HEK293 (cell line): ENCODE results near the gene MID2.

Experiments used
- CTCF ChIA-PET: fragments of 350-600 bp; formaldehyde crosslinking; extraction: SDS; loops from one replicate; lab custom pipeline; 2021; ENCODE audit warnings: antibody characterized with exemption; lab: Yijun Ruan, JAX
- POLR2A ChIA-PET: fragments of 300-600 bp; formaldehyde crosslinking; extraction: SDS; loops from one replicate; lab custom pipeline; 2020; ENCODE audit warnings: antibody characterized with exemption, inconsistent platforms; lab: Yijun Ruan, JAX
- H3K27ac ChIP-seq: fragments of 200-500 bp; sonication (Bioruptor generic); 2 replicates; pipeline ENCODE4 v1.5.1; 2014; ENCODE audit warnings: low read depth, low read length, control low read depth, inconsistent platforms; ENCODE audit errors: extremely low read depth
- H3K36me3 ChIP-seq, 2 experiments: fragments of 200-500 bp in 1 of 2; sonication (Bioruptor generic) in 1 of 2; 1 replicate in 1 of 2; 2 replicates in 1 of 2; pipeline ENCODE4 v1.5.1; 2014 to 2017; ENCODE audit warnings: inconsistent platforms in 2 of 2, low read length in 2 of 2; ENCODE audit not compliant: control insufficient read depth in 2 of 2, insufficient read depth in 1 of 2
- H3K4me1 ChIP-seq: fragments of 200-500 bp; sonication (Bioruptor generic); 2 replicates; pipeline ENCODE4 v1.5.1; 2014; ENCODE audit warnings: mild to moderate bottlenecking, low read length, inconsistent platforms; ENCODE audit not compliant: control insufficient read depth, insufficient read depth
- H3K4me3 ChIP-seq: 2 replicates; pipeline ENCODE4 v1.5.1; 2011; ENCODE audit warnings: low read depth, mild to moderate bottlenecking, control low read depth, low read length, moderate library complexity
- H3K9me3 ChIP-seq: fragments of 200-500 bp; sonication (Bioruptor generic); 2 replicates; pipeline ENCODE4 v1.5.1; 2014; ENCODE audit warnings: low read depth, low read length, inconsistent platforms; ENCODE audit not compliant: control insufficient read depth, insufficient read depth
- BCL11B ChIP-seq: fragments of 450-650 bp; formaldehyde crosslinking; IDR thresholded peaks from 2 replicates; pipeline ENCODE4 v1.5.1; 2016; ENCODE audit warnings: low read depth, missing biosample characterization, missing genetic modification characterization
- FEZF1 ChIP-seq: fragments of 450-650 bp; formaldehyde crosslinking; IDR thresholded peaks from 2 replicates; pipeline ENCODE4 v1.5.1; 2016; ENCODE audit warnings: missing biosample characterization, missing genetic modification characterization
- KLF8 ChIP-seq: fragments of 450-650 bp; formaldehyde crosslinking; IDR thresholded peaks from 2 replicates; pipeline ENCODE4 v1.5.1; 2016; ENCODE audit warnings: missing biosample characterization, missing genetic modification characterization
- MYNN ChIP-seq: fragments of 450-650 bp; formaldehyde crosslinking; IDR thresholded peaks from 2 replicates; pipeline ENCODE4 v1.5.1; 2016; ENCODE audit warnings: missing biosample characterization, missing genetic modification characterization, borderline replicate concordance
- OSR2 ChIP-seq: fragments of 450-650 bp; formaldehyde crosslinking; IDR thresholded peaks from 2 replicates; pipeline ENCODE4 v1.5.1; 2016; ENCODE audit warnings: missing biosample characterization, missing genetic modification characterization
- SETDB1 ChIP-seq: IDR thresholded peaks from one replicate; pipeline ENCODE4 v1.6.1; 2017; ENCODE audit warnings: mild to moderate bottlenecking, low read length, moderate library complexity, mixed read lengths; ENCODE audit not compliant: insufficient read length
- ZBTB11 ChIP-seq: fragments of 450-650 bp; formaldehyde crosslinking; conservative IDR thresholded peaks from 2 replicates; pipeline ENCODE4 v1.5.1; 2016; ENCODE audit warnings: low read depth, missing biosample characterization, missing genetic modification characterization
- ZBTB48 ChIP-seq: fragments of 450-650 bp; formaldehyde crosslinking; IDR thresholded peaks from 2 replicates; pipeline ENCODE4 v1.5.1; 2016; ENCODE audit warnings: missing biosample characterization, missing genetic modification characterization
- ZBTB8A ChIP-seq: fragments of 450-650 bp; formaldehyde crosslinking; IDR thresholded peaks from 2 replicates; pipeline ENCODE4 v1.5.1; 2016; ENCODE audit warnings: missing biosample characterization, missing genetic modification characterization
- ZFHX2 ChIP-seq: fragments of 450-650 bp; formaldehyde crosslinking; conservative IDR thresholded peaks from 2 replicates; pipeline ENCODE4 v1.5.1; 2016; ENCODE audit warnings: missing biosample characterization, missing genetic modification characterization
- ZFP69B ChIP-seq: fragments of 450-650 bp; formaldehyde crosslinking; IDR thresholded peaks from 2 replicates; pipeline ENCODE4 v1.5.1; 2016; ENCODE audit warnings: missing biosample characterization, missing genetic modification characterization
- ZNF121 ChIP-seq: fragments of 450-650 bp; formaldehyde crosslinking; IDR thresholded peaks from 2 replicates; pipeline ENCODE4 v1.5.1; 2016; ENCODE audit warnings: missing biosample characterization, missing genetic modification characterization
- ZNF175 ChIP-seq: fragments of 450-650 bp; formaldehyde crosslinking; IDR thresholded peaks from 2 replicates; pipeline ENCODE4 v1.5.1; 2016; ENCODE audit warnings: missing biosample characterization, missing genetic modification characterization
- ZNF292 ChIP-seq: fragments of 450-650 bp; formaldehyde crosslinking; IDR thresholded peaks from 2 replicates; pipeline ENCODE4 v1.5.1; 2016; ENCODE audit warnings: low read depth, missing biosample characterization, missing genetic modification characterization, borderline replicate concordance
- ZNF391 ChIP-seq: fragments of 450-650 bp; formaldehyde crosslinking; IDR thresholded peaks from 2 replicates; pipeline ENCODE4 v1.5.1; 2016; ENCODE audit warnings: low read depth, missing biosample characterization, missing genetic modification characterization, borderline replicate concordance
- ZNF398 ChIP-seq: fragments of 450-650 bp; formaldehyde crosslinking; IDR thresholded peaks from 2 replicates; pipeline ENCODE4 v1.5.1; 2017; ENCODE audit warnings: missing biosample characterization, missing genetic modification characterization
- ZNF404 ChIP-seq: fragments of 450-650 bp; formaldehyde crosslinking; IDR thresholded peaks from 2 replicates; pipeline ENCODE4 v1.5.1; 2017; ENCODE audit warnings: missing biosample characterization, missing genetic modification characterization
- ZNF692 ChIP-seq: fragments of 450-650 bp; formaldehyde crosslinking; IDR thresholded peaks from 2 replicates; pipeline ENCODE4 v1.5.1; 2016; ENCODE audit warnings: missing biosample characterization, missing genetic modification characterization
- ZNF76 ChIP-seq: fragments of 450-650 bp; formaldehyde crosslinking; IDR thresholded peaks from 2 replicates; pipeline ENCODE4; 2016; ENCODE audit warnings: low read depth, missing biosample characterization, missing genetic modification characterization, borderline replicate concordance
- ZXDB ChIP-seq: fragments of 450-650 bp; formaldehyde crosslinking; IDR thresholded peaks from 2 replicates; pipeline ENCODE4 v1.5.1; 2016; ENCODE audit warnings: missing biosample characterization, missing genetic modification characterization
- TF ChIP-seq, protein P1 (sequence below): fragments of 450-650 bp; formaldehyde crosslinking; IDR thresholded peaks from 2 replicates; pipeline ENCODE4 v1.5.1; 2017; ENCODE audit warnings: missing biosample characterization, missing genetic modification characterization
- TF ChIP-seq, protein P2 (sequence below): fragments of 450-650 bp; formaldehyde crosslinking; IDR thresholded peaks from 2 replicates; pipeline ENCODE4 v1.5.0; 2017; ENCODE audit warnings: missing biosample characterization, missing genetic modification characterization, borderline replicate concordance

Gene MID2

DNA sequence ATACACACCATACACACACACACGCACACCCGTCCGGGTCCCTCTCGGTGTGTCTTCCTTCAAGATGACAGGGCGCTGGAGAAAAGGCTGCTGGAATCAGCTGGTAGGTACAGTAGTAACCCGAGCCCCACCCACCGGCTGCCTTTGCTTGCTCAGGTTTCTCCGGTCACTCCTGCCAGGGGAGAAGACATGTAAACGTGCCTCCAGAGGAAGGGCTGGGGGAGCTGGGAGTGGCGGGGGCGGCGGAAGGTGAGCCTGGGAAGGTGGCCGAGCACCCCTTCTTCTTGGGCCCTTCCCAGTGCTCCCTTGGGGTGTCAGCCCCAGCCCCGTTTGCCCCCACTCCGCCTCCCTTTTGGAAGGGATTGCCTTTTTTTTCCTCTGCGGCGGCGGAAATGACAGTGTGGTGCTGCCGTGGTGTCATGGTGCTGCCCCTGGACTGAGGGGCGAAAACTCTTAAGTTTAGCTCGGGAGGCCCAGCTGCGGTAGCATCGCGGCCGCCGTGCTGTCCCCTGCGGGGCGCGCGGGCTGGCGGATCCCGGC lies at the start of gene MID2 (continued):
- 0 out of 2 replicates have a peak, but pooled peaks have one; percentile 13 for TF ChIP-seq ZBTB11 (tag by site-specific recombination)
- TF ChIP-seq, protein P1, sequence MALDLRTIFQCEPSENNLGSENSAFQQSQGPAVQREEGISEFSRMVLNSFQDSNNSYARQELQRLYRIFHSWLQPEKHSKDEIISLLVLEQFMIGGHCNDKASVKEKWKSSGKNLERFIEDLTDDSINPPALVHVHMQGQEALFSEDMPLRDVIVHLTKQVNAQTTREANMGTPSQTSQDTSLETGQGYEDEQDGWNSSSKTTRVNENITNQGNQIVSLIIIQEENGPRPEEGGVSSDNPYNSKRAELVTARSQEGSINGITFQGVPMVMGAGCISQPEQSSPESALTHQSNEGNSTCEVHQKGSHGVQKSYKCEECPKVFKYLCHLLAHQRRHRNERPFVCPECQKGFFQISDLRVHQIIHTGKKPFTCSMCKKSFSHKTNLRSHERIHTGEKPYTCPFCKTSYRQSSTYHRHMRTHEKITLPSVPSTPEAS (tag by site-specific recombination) = peak; percentile 81
- peak; percentile 10; the same call in 1 of the 2 replicates for TF ChIP-seq ZBTB8A (tag by site-specific recombination)
- peak; percentile 18; the same call in 1 of the 2 replicates for TF ChIP-seq ZNF398
- TF ChIP-seq ZNF121 (tag by site-specific recombination) = no peak
- no peak for TF ChIP-seq ZBTB48 (tag by site-specific recombination)
- no peak for TF ChIP-seq BCL11B (tag by site-specific recombination)
- TF ChIP-seq ZNF692 (tag by site-specific recombination) = peak; percentile 25; the same call in 1 of the 2 replicates
- TF ChIP-seq ZNF175 (tag by site-specific recombination) = no peak
- TF ChIP-seq OSR2 (tag by site-specific recombination) = peak; percentile 61
- TF ChIP-seq ZNF404 (tag by site-specific recombination) = no peak
- no peak for TF ChIP-seq ZNF292 (tag by site-specific recombination)

DNA sequence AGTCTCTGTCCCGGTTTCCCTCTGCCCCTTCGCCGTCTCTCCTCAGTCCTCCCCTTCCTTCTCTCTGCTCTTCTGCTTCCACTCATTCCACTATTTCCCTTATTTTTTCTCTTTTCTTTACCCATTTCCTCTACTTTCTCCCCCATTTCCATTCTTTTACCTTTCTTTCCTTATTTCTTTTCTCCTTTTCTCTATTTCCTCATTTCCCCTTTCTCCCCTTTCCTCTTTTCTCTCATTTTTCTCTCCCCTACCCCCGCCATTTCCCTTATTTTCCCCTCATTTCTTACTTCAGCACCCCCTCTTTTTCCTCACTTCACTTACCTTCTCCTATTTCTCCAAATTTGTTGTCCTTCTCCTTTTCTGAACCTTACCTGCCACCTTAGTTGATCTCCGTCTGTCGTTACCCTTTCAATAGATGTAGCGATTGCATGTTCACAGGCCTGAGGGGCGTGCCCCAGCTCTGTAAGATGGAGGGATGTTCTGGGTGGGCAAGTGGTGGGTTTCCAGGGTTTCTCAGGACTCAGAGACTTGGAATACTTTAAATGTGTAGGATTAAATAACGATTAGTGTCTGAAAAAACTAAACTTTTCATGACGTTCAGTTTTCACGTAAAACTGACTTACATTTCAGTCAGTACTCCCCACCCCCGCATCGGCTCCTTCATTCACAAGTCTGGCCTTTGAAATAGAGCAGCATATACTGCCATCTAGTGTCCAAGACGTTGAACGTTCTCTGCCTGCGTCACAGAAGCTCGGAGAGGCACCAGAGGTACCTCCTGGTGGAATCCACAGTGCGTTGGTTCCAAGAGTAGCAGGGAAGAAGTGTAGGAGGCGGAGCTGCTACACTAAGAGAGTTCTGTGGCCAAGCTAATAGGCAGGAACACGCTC lies 48.8 kb upstream of the MID2 start:
- CTCF ChIA-PET = interaction anchor here (0.6 to 7.3 kb wide), 51 partner anchors 9 to 914 kb away, joined by 3 to 155 read pairs (median 4); partner anchors contain the start of gene PRPS1
- Histone ChIP-seq H3K4me3 (no peak overlapping the region), H3K9me3 (no peaks in the 10 kb centered on the region), H3K27ac (peak overlapping the region; percentile 57), H3K36me3 (no peaks in the 10 kb centered on the region), H3K4me1 (peaks cover 3% of the 10 kb centered on the region; the same call in 1 of the 2 replicates)
- POLR2A ChIA-PET = interaction anchor here (1.1 to 2.8 kb wide), 6 partner anchors 45 to 120 kb away, joined by 3 to 33 read pairs (median 4); partner anchors contain the start of gene MID2
- TF ChIP-seq FEZF1 (tag by site-specific recombination) (no peak), ZFP69B (tag by site-specific recombination) (0 out of 2 replicates have a peak, but pooled peaks have one; percentile 35), ZNF391 (tag by site-specific recombination) (no peak), KLF8 (tag by site-specific recombination) (0 out of 2 replicates have a peak, but pooled peaks have one; percentile 31), MYNN (tag by site-specific recombination) (0 out of 2 replicates have a peak, but pooled peaks have one; percentile 41), SETDB1 (no peak), ZXDB (no peak), ZNF76 (tag by site-specific recombination) (0 out of 2 replicates have a peak, but pooled peaks have one; percentile 15), ZFHX2 (tag by site-specific recombination) (peak; percentile 59)
- TF ChIP-seq, protein P2, sequence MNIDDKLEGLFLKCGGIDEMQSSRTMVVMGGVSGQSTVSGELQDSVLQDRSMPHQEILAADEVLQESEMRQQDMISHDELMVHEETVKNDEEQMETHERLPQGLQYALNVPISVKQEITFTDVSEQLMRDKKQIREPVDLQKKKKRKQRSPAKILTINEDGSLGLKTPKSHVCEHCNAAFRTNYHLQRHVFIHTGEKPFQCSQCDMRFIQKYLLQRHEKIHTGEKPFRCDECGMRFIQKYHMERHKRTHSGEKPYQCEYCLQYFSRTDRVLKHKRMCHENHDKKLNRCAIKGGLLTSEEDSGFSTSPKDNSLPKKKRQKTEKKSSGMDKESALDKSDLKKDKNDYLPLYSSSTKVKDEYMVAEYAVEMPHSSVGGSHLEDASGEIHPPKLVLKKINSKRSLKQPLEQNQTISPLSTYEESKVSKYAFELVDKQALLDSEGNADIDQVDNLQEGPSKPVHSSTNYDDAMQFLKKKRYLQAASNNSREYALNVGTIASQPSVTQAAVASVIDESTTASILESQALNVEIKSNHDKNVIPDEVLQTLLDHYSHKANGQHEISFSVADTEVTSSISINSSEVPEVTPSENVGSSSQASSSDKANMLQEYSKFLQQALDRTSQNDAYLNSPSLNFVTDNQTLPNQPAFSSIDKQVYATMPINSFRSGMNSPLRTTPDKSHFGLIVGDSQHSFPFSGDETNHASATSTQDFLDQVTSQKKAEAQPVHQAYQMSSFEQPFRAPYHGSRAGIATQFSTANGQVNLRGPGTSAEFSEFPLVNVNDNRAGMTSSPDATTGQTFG (tag by site-specific recombination) = 0 out of 2 replicates have a peak, but pooled peaks have one; percentile 52
